A549 (cell line): ENCODE measurements around the gene GTPBP6. TPM values are rescaled to one million over a fixed set of nuclear protein-coding genes. Genes with fewer than 3 reads are reported as not detected.

Experiments
- ATAC-seq, 2 experiments: fragments of 200-7000 bp in 1 of 2; fragments of >200 bp in 1 of 2; cut with Nextera tagmentation in 1 of 2; cut with Tn5 transposase in 1 of 2; 3 replicates each; pipeline versions ENCODE4 v1.8.0 to v1.9.1; 2018 to 2020; ENCODE audit warnings: mild to moderate bottlenecking in 1 of 2, moderate library complexity in 1 of 2
- CTCF ChIA-PET: fragments of 300-600 bp; sonication (Branson Sonifier 250); formaldehyde crosslinking; extraction: SDS; loops from one replicate; lab custom pipeline; 2021; ENCODE audit warnings: antibody characterized with exemption, inconsistent platforms; lab: Yijun Ruan, JAX
- POLR2A ChIA-PET: fragments of 350-600 bp; formaldehyde crosslinking; extraction: SDS; loops from one replicate; lab custom pipeline; 2021; ENCODE audit warnings: antibody characterized with exemption, inconsistent platforms; lab: Yijun Ruan, JAX
- DNase-seq, 2 experiments: peaks; one replicate each; pipeline versions ENCODE4 v3.0.0 to v3.0.0-alpha.2; 2011 to 2016; ENCODE audit warnings: low read depth in 1 of 2, low spot score in 1 of 2
- FAIRE-seq: peaks from 2 replicates; lab custom pipeline; 2011; peaks lifted over from hg19 to GRCh38; lab: Jason Lieb, UNC
- H3K27ac ChIP-seq, 2 experiments: fragments of >200 bp; sonication (Bioruptor Twin); formaldehyde crosslinking; 3 replicates each; pipeline ENCODE4 v1.5.1; 2016 to 2017
- H3K4me1 ChIP-seq: fragments of >200 bp; sonication (Bioruptor Twin); formaldehyde crosslinking; 3 replicates; pipeline ENCODE4 v1.6.1; 2016
- H3K4me2 ChIP-seq: fragments of >200 bp; sonication (Bioruptor Twin); formaldehyde crosslinking; 3 replicates; pipeline ENCODE4 v1.6.1; 2016
- H3K4me3 ChIP-seq: fragments of >200 bp; sonication (Bioruptor Twin); formaldehyde crosslinking; 3 replicates; pipeline ENCODE4 v1.5.1; 2016
- H3K9me3 ChIP-seq: fragments of >200 bp; sonication (Bioruptor Twin); formaldehyde crosslinking; 3 replicates; pipeline ENCODE4 v1.6.1; 2016
- BHLHE40 ChIP-seq: IDR thresholded peaks from 2 replicates; pipeline ENCODE4 v1.6.1; 2012; ENCODE audit warnings: low read depth, low read length, inconsistent platforms
- CEBPB ChIP-seq, 2 experiments: fragments of >200 bp in 1 of 2; sonication (Bioruptor Twin) in 1 of 2; formaldehyde crosslinking in 1 of 2; IDR thresholded peaks; 2 replicates each; pipeline ENCODE4 v1.6.1; 2012 to 2016
- CHD4 ChIP-seq: fragments of 200-600 bp; sonication (generic); IDR thresholded peaks from 2 replicates; pipeline ENCODE4 v1.6.1; 2016; ENCODE audit warnings: antibody characterized with exemption, mild to moderate bottlenecking, borderline replicate concordance
- CTCF ChIP-seq: fragments of >200 bp; sonication (Bioruptor Twin); formaldehyde crosslinking; IDR thresholded peaks from 3 replicates; pipeline ENCODE4 v1.5.1; 2016
- EHF ChIP-seq: fragments of 250-450 bp; sonication (Bioruptor Pico); IDR thresholded peaks from 2 replicates; pipeline ENCODE4 v1.5.0; 2020; ENCODE audit warnings: mild to moderate bottlenecking
- ELK1 ChIP-seq: fragments of 150-350 bp; IDR thresholded peaks from 2 replicates; pipeline ENCODE4 v1.6.1; 2014; ENCODE audit warnings: low read depth, mild to moderate bottlenecking, low read length
- EP300 ChIP-seq, 2 experiments: fragments of >200 bp; sonication (Bioruptor Twin); formaldehyde crosslinking; IDR thresholded peaks; 2 replicates in 1 of 2; 3 replicates in 1 of 2; pipeline ENCODE4 v1.6.1; 2016 to 2017
- ESRRA ChIP-seq: fragments of 150-350 bp; IDR thresholded peaks from 2 replicates; pipeline ENCODE4 v1.6.1; 2014; ENCODE audit warnings: mild to moderate bottlenecking, low read length, borderline replicate concordance
- FOXS1 ChIP-seq: fragments of 250-450 bp; sonication (Bioruptor Pico); IDR thresholded peaks from 2 replicates; pipeline ENCODE4 v1.5.0; 2020; ENCODE audit warnings: mild to moderate bottlenecking, moderate library complexity
- GATA3 ChIP-seq: IDR thresholded peaks from 2 replicates; pipeline ENCODE4 v1.6.1; 2012; ENCODE audit warnings: borderline replicate concordance
- HES2 ChIP-seq: fragments of >200 bp; sonication (Bioruptor Twin); formaldehyde crosslinking; IDR thresholded peaks from 2 replicates; pipeline ENCODE4 v1.6.1; 2016
- HEYL ChIP-seq: fragments of 250-450 bp; sonication (Bioruptor Pico); IDR thresholded peaks from 2 replicates; pipeline ENCODE4 v1.8.0; 2021; ENCODE audit warnings: mild to moderate bottlenecking, moderate library complexity
- HOXB5 ChIP-seq: fragments of 250-450 bp; sonication (Bioruptor Pico); IDR thresholded peaks from 2 replicates; pipeline ENCODE4 v1.5.0; 2020; ENCODE audit warnings: mild to moderate bottlenecking, moderate library complexity
- JUN ChIP-seq, 2 experiments: fragments of >200 bp; sonication (Bioruptor Twin); formaldehyde crosslinking; IDR thresholded peaks; 2 replicates in 1 of 2; 3 replicates in 1 of 2; pipeline ENCODE4 v1.6.1; 2016 to 2017
- JUNB ChIP-seq: fragments of >200 bp; sonication (Bioruptor Twin); formaldehyde crosslinking; IDR thresholded peaks from 2 replicates; pipeline ENCODE4 v1.6.1; 2016
- KDM5A ChIP-seq: fragments of 200-600 bp; sonication (generic); IDR thresholded peaks from 2 replicates; pipeline ENCODE4 v1.6.1; 2016; ENCODE audit warnings: antibody characterized with exemption, mild to moderate bottlenecking
- MAFK ChIP-seq: fragments of 450-650 bp; IDR thresholded peaks from 2 replicates; pipeline ENCODE4 v1.6.1; 2014; ENCODE audit not compliant: partially characterized antibody
- MAZ ChIP-seq: fragments of 150-350 bp; IDR thresholded peaks from 2 replicates; pipeline ENCODE4 v1.6.1; 2014; ENCODE audit warnings: antibody characterized with exemption, low read depth, low read length, borderline replicate concordance
- NR3C1 ChIP-seq: fragments of >200 bp; sonication (Bioruptor Twin); formaldehyde crosslinking; IDR thresholded peaks from 3 replicates; pipeline ENCODE4 v1.6.1; 2017
- PBX3 ChIP-seq: IDR thresholded peaks from 2 replicates; pipeline ENCODE4 v1.6.1; 2012
- POLR2AphosphoS2 ChIP-seq: conservative IDR thresholded peaks from 2 replicates; pipeline ENCODE4 v1.6.1; 2012; ENCODE audit warnings: low read length, improper control_type of control experiment, inconsistent platforms
- RAD21 ChIP-seq, 2 experiments: fragments of >200 bp in 1 of 2; sonication (Bioruptor Twin) in 1 of 2; formaldehyde crosslinking in 1 of 2; IDR thresholded peaks in 1 of 2; conservative IDR thresholded peaks in 1 of 2; 2 replicates in 1 of 2; 3 replicates in 1 of 2; pipeline ENCODE4 v1.6.1; 2012 to 2018; ENCODE audit warnings: inconsistent platforms in 1 of 2
- TFCP2L1 ChIP-seq: fragments of 250-450 bp; sonication (Bioruptor Pico); IDR thresholded peaks from 2 replicates; pipeline ENCODE4 v1.5.0; 2021; ENCODE audit warnings: mild to moderate bottlenecking
- USF2 ChIP-seq: fragments of 450-650 bp; IDR thresholded peaks from 2 replicates; pipeline ENCODE4 v1.6.1; 2014; ENCODE audit warnings: antibody characterized with exemption
- ZC3H11A ChIP-seq: fragments of 450-650 bp; IDR thresholded peaks from 2 replicates; pipeline ENCODE4 v1.6.1; 2014; ENCODE audit warnings: antibody characterized with exemption, mild to moderate bottlenecking
- ZFP36 ChIP-seq: fragments of 450-650 bp; IDR thresholded peaks from 2 replicates; pipeline ENCODE4 v1.6.1; 2014; ENCODE audit warnings: borderline replicate concordance; ENCODE audit not compliant: partially characterized antibody
- ZSCAN20 ChIP-seq: fragments of 250-450 bp; sonication (Bioruptor Pico); IDR thresholded peaks from 2 replicates; pipeline ENCODE4 v1.8.0; 2022; ENCODE audit warnings: mild to moderate bottlenecking, moderate library complexity
- WGBS: methylation state at CpG from one replicate; pipeline ENCODE4 v1.1.6; 2017; ENCODE audit errors: missing lambda C conversion rate; 5-methylcytosine and 5-hydroxymethylcytosine counted together
- polyA plus RNA-seq, 4 experiments: library from polyadenylated mRNA; depleted of rRNA in 3 of 4; stranded (reverse); fragments of >200 nt; fragmentation: RNase III in 1 of 4; extraction: RNeasy Plus Mini Kit Qiagen cat#74134 plus additional on column Dnase treatment in 1 of 4; gene quantifications; 2 replicates in 3 of 4; 3 replicates in 1 of 4; pipeline ENCODE4 v1.2.3, GENCODE V29; 2011 to 2017
- TF ChIP-seq, protein P1 (sequence below): IDR thresholded peaks from 2 replicates; pipeline ENCODE4 v1.6.1; 2012

GTPBP6 gene
- polyA plus RNA-seq, 2 of the 4 experiments (the other 2 are of a cell fraction): 26.0 to 41.2 TPM

DNA sequence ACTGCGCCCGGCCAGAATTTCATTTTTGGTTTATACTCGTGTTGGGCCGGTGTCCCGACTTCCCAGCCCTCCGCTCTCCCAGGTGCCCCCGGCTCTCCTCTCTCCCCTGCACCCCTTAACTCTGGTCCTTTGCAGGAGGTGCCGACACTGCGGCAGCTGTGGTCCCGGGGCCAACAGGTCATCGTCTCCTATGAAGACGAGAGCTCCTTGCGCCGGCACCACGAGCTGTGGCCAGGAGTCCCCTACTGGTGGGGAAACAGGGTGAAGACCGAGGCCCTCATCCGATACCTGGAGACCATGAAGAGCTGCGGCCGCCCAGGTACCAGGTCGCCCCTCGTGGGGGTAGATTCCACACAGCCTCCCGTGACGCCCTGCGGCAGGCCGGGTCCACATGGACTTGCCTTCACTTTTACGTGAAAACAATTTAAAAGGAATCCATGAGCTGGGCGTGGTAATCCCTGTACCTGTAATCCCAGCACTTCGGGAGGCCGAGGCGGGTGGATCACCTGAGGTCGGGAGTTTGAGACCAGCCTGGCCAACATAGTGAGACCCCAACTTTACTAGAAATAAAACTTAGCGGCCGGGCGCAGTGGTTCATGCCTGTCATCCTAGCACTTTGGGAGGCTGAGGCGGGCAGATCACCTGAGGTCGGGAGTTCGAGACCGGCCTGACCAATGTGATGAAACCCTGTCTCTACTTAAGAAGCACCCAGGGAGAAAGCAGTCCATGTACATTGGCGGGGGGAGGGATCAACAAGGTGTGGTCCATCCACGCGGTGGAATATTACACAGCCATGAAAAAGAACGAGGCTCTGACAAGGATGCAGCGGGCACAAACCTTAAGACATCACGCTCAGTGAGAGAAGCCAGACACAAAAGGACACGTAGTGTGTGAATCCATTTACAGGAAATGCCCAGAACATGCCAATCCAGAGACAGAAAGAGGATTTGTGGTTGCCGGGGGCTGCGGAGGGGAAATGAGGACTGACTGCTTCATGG is 25.4 kb downstream of the GTPBP6 start:
- CTCF ChIA-PET: no interaction called here
- no peak overlapping the region for H3K4me3 ChIP-seq
- no peaks in the 10 kb centered on the region for H3K9me3 ChIP-seq
- no peaks in the 10 kb centered on the region for H3K4me1 ChIP-seq
- H3K4me2 ChIP-seq: no peak overlapping the region
- ATAC-seq (no peak), DNase-seq (no peak), FAIRE-seq (no peak)
- TF ChIP-seq HES2: no peak
- TF ChIP-seq POLR2AphosphoS2: no peak
- TF ChIP-seq MAZ: no peak
- TF ChIP-seq CHD4: no peak
- no peak for TF ChIP-seq EP300 (IDR thresholded peaks at IDR 0.05)
- TF ChIP-seq JUNB: no peak
- TF ChIP-seq CTCF: no peak
- TF ChIP-seq ZSCAN20 (CRISPR knock-in tag): no peak
- no peak for TF ChIP-seq EHF (CRISPR knock-in tag)
- TF ChIP-seq ZFP36: no peak
- TF ChIP-seq CEBPB (IDR thresholded peaks at IDR 0.05): no peak
- no peak for TF ChIP-seq FOXS1 (CRISPR knock-in tag)
- POLR2A ChIA-PET: no interaction called here
- 88% methylated on average over 47 of the region's 47 CpGs for WGBS
- H3K27ac ChIP-seq: no peak overlapping the region

DNA sequence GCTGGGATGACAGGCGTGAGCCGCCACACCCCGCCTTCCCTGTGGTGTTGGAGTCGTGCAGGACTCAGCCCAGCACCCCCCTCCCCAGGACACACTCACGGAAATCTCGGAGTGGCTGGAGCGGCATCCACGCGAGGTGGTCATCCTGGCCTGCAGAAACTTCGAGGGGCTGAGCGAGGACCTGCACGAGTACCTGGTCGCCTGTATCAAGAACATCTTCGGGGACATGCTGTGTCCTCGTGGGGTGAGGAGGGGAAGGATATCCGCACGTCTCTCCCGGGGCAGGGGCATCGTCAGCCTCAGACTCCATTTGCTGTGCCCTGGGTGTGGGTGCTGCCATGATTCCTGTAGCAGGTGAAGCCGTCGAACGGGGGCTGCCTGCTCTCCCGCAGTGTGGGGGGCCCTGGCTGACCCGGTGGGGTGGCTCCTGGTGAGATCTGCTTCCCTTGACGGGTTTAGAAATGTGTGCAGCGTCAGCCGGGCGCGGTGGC is 27.1 kb downstream of the GTPBP6 start:
- POLR2A ChIA-PET: no interaction called here
- Histone ChIP-seq H3K4me2 (no peak overlapping the region), H3K27ac (no peak overlapping the region), H3K4me3 (no peak overlapping the region), H3K4me1 (no peaks in the 10 kb centered on the region), H3K9me3 (no peaks in the 10 kb centered on the region)
- FAIRE-seq: no peak
- CTCF ChIA-PET: no interaction called here
- WGBS: 96% methylated on average over 29 of the region's 29 CpGs
- ATAC-seq: no peak
- TF ChIP-seq BHLHE40 (no peak), KDM5A (no peak), USF2 (no peak), ESRRA (no peak), HOXB5 (CRISPR knock-in tag) (no peak), GATA3 (no peak), ZFP36 (no peak), RAD21 (conservative IDR thresholded peaks at IDR 0.05 in 1 of 2, IDR thresholded peaks at IDR 0.05 in 1 of 2) (no peak), JUN (IDR thresholded peaks at IDR 0.05) (no peak), ZC3H11A (no peak), CHD4 (no peak), NR3C1 (no peak), TFCP2L1 (CRISPR knock-in tag) (no peak), HEYL (CRISPR knock-in tag) (no peak), MAFK (no peak), PBX3 (no peak), ELK1 (no peak)
- TF ChIP-seq, protein P1, sequence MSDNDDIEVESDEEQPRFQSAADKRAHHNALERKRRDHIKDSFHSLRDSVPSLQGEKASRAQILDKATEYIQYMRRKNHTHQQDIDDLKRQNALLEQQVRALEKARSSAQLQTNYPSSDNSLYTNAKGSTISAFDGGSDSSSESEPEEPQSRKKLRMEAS: no peak
- DNase-seq: no peak
